ENCODE measurements around the gene COG7.

DNA sequence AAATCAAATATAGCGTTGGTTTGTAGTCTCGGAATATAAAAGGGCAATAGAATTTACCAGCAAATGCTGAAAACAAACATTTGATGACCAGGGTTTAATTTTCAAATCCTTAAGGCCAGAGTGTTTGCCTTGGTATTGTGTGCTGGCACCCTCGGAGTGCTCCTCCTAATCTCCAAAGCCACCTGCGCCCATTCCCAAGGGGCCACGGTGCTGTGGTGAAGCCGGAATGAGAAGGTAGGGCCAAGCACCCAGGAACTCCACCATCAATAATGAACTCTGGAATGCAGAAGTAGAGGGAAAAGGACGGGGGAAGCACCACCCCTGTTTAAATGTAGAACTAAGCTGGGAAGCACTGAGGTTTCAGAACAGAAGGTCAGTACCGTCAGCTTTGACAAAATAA, 51.9 kb downstream of the COG7 start:
- TF ChIP-seq, protein P1, sequence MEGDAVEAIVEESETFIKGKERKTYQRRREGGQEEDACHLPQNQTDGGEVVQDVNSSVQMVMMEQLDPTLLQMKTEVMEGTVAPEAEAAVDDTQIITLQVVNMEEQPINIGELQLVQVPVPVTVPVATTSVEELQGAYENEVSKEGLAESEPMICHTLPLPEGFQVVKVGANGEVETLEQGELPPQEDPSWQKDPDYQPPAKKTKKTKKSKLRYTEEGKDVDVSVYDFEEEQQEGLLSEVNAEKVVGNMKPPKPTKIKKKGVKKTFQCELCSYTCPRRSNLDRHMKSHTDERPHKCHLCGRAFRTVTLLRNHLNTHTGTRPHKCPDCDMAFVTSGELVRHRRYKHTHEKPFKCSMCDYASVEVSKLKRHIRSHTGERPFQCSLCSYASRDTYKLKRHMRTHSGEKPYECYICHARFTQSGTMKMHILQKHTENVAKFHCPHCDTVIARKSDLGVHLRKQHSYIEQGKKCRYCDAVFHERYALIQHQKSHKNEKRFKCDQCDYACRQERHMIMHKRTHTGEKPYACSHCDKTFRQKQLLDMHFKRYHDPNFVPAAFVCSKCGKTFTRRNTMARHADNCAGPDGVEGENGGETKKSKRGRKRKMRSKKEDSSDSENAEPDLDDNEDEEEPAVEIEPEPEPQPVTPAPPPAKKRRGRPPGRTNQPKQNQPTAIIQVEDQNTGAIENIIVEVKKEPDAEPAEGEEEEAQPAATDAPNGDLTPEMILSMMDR (IDR thresholded peaks at IDR 0.05) = no peak
- no peak for TF ChIP-seq POLR2AphosphoS5 (IDR thresholded peaks at IDR 0.05)
- TF ChIP-seq POLR2A (IDR thresholded peaks at IDR 0.05) = no peak
- no peak for TF ChIP-seq EP300 (IDR thresholded peaks at IDR 0.05)
